ENCODE data around the gene OR2D3.

GRCh38 chr11:6932145-6932544 lies 11.3 kb downstream of the OR2D3 start:
- no peak for TF ChIP-seq NPAS2 (CRISPR knock-in tag; IDR thresholded peaks at IDR 0.05; ENCODE audit: borderline replicate concordance)
- no peak for TF ChIP-seq REST (IDR thresholded peaks at IDR 0.05)
- TF ChIP-seq FOSL2 (IDR thresholded peaks at IDR 0.05): no peak
- no peak for TF ChIP-seq FOSL2 (CRISPR knock-in tag; IDR thresholded peaks at IDR 0.05)
- no peak for TF ChIP-seq USF2 (IDR thresholded peaks at IDR 0.05)
- TF ChIP-seq CTCF (IDR thresholded peaks at IDR 0.05): no peak
- TF ChIP-seq HMGXB4 (CRISPR knock-in tag; IDR thresholded peaks at IDR 0.05; ENCODE audit: borderline replicate concordance): no peak
- TF ChIP-seq POLR2A (IDR thresholded peaks at IDR 0.05; ENCODE audit: low read length): no peak
- TF ChIP-seq E2F6 (IDR thresholded peaks at IDR 0.05; ENCODE audit: borderline replicate concordance, low read depth): no peak
- no peak for TF ChIP-seq EP300 (IDR thresholded peaks at IDR 0.05)

All from A549 (cell line).